HG03039 (cell line): ENCODE measurements around the gene GPR151.

Experiments
- ATAC-seq: cut with Tn5 transposase; IDR thresholded peaks from one replicate; pipeline ENCODE4 v1.9.1; 2021; ENCODE audit warnings: mild to moderate bottlenecking, moderate library complexity; ENCODE audit not compliant: unreplicated experiment

Gene GPR151

DNA sequence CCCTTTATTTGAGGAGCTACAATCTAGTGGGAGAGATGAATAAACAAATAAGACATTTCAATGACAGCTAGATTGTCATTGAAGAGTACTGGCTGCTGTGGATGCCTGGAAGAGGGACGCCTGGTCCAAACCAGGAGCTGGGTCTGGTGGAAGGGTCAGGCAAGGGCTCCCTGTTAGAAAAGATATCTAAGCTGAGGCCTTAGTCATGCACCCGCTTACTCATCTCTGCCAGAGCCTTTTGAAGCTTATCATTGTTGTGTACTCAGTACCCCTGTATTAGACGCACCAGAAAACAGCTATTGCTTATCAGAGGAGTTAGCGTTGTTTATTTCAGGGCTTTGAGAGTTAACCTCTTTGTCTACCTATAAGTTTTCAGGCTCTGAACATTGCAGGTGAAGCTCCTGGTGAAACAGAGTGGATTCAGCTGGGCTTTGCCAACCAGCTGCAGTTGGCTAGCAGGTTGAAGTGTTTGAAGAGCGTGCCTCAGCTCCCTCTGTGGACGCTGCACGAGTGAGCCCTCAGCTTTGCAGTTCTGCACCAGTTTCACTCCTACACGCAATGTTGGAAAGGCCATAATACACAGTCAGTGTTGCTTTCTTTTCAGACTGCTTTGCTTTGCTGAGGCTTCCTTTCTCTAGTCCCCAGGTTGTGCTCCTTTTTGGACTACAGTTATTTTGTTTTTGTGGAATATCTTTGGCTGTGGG, 5.6 kb upstream of the GPR151 start:
- no peak for ATAC-seq

DNA sequence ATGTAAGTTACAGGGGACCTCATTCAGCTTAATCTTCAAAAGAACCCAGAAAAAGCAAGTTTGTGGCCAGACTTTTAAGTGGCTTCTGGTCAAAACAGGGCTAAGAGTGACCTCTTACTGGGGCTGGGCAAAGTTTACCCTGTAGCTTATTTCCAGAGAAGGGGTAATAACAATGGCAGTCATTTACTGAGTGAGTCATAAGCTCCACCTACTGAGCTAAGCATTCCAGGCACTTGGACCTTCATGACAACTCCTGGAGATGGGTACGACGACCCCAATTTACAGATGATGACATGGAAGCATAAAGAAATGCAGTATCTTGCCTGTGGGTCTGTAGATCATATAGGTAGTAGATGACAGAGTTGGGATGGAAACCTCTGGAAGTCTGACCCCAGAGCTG, 4.7 kb upstream of the GPR151 start:
- no peak for ATAC-seq

DNA sequence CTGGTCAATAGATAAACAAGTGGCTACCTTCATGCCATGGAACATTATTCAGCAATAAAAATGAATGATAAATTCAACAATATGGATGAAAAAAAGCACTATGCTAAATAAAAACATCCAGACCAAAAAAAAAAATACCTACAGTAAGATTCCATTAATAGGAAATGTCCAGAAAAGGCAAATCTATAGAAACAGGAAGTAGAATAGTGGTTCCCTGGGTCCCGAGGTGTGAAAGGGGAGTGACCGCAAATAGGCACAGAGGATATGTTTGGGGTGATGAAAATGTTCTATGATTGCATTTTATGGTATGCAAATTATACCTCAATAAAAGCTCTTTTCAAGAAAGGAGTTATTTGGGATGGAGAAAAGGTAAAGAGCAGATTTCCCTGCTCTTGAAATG, 3.6 kb upstream of the GPR151 start:
- ATAC-seq = no peak

DNA sequence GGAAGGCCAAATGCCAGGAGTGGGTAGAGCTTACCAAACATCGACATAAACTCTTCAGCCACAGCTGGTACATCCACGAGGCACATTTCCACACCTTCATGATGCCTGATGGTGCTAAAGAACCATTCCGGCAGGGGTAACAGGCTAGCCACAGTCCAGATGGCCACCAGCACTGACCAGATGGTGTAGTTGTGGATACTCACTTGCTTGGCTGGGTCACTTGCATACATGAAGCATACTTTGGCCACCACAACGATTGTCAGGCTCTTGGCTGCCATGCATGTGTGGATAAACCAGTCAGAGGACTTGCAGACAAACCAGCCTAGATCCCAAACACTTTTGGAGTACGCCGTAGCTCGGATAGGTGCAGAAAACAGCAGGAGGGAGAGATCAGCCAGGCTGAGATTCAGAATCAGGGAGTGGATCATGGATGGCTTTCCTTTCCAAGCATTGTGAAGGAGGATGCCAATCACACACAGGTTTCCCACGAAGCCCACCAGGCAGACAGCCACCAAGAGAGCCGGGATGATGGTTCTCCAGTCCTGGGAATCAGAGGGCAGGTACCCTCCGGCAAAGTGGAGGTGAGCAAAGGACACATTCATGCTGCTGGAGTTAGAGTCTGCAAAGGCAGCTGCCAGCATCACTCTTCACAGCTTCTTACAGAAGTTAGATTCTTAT, 378 bp downstream of the GPR151 start:
- ATAC-seq = no peak

- ATAC-seq = no peak
These were observed 1.4 kb downstream of the GPR151 start for GRCh38 chr5:146514575-146514974.

GRCh38 chr5:146513462-146513861, 2.5 kb downstream of the GPR151 start:
- ATAC-seq = no peak

DNA sequence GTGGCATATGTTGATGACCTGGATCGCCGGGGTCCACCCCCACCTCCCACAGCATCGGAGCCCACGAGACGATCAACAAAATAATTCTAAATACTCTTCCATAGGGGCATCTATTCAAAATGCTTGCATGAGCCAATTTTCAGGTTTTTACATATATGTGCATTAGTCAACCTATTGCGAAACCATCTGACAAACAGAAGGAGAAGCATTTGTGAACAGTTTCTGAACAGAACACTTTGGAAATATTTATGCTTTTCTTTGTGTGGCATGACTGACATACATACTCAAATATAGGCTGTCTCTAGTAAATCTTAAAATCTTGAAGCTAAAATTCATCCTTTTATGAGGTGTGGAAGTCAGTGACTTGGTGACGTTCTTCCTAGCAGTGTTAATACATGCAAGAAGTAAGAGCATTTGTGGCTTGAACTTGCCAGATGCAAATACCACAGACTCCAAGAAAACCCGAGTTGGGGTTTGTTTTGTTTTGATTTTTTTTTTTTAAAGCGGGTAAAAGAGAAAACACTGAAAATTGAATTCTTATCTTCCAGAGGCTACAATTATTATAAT, 5.3 kb downstream of the GPR151 start:
- ATAC-seq = no peak

DNA sequence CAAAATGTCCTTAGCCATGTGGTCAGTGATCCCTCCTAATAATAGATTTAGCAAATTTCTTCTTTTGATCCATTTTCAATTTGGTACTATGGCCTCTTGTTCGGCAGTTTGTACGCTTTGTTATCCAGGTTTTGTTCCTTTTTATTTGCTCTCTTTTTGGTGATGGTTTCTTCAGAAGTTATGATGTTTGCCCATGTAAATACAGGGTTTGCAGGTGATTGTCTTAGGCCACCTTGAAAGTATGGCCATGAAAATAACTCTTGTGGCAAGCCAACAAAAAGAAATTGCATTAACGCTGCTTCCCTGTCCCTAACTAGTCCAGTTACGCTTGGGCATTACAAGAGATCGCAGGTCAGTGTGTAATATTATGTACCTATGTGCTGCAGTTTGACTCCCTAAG, 8.6 kb downstream of the GPR151 start:
- no peak for ATAC-seq

- no peak for ATAC-seq
These were observed 16.3 kb downstream of the GPR151 start for GRCh38 chr5:146499680-146500079.

GRCh38 chr5:146494656-146495055, 21.3 kb downstream of the GPR151 start:
- no peak for ATAC-seq

DNA sequence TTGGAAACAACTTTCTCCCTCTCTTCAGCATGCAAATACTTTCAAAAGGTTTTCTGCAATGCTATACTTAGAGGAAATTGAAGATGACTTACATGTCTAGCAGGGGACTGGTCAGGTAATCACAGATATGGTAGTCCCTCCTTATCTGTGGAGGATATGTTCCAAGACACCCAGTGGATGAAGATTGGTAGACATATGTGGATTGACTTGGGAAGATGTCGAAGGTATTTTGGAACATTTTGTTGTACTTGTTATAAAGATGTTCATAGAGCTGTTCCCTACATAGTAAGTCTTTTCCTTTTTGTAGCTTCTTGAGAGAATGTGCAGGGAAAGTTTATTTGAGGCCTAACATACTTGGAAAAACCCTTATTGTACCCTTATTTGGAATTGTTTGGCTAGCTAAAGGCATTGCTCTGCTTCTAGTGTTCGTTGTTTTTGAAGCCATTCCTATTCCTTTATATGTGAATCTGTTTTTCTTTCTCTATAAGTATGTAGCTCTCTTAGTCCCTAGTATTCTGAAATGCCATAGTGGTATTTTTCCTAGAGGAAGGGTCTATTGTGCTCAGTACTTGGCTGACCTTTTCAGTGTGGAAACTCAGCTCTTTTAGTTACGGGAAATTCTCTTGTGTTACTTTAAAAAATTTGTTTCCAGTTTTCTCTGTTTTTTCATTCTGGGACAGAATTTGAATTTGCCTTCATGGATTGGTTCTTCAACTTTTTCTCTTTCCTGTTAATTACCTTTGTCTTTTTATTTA, 25.7 kb downstream of the GPR151 start:
- no peak for ATAC-seq

- ATAC-seq = no peak
These were observed 31.1 kb downstream of the GPR151 start for GRCh38 chr5:146484714-146485391.

DNA sequence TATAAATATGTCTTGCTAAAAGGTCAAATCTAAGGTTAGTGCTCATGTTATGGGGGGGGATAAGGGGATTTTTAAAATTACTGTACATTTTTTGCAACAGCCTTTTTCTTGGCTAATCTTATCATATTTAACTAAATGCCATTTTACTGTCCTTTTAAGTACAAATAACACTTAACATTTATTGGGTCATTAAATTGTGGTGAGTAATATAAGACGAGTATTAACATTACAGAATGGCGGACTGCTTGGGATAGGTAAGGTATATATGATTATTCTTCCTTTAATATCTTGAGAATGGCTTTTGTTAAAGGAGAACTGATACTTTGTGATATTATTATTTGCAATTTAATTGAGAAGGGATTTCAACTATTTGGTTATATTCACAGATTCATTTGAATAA, 33.2 kb downstream of the GPR151 start:
- ATAC-seq = no peak

GRCh38 chr5:146475906-146476305, 40.1 kb downstream of the GPR151 start:
- ATAC-seq = no peak

- no peak for ATAC-seq
These were observed 40.7 kb downstream of the GPR151 start for GRCh38 chr5:146475190-146475780.

GRCh38 chr5:146474065-146474464, 41.9 kb downstream of the GPR151 start:
- no peak for ATAC-seq

DNA sequence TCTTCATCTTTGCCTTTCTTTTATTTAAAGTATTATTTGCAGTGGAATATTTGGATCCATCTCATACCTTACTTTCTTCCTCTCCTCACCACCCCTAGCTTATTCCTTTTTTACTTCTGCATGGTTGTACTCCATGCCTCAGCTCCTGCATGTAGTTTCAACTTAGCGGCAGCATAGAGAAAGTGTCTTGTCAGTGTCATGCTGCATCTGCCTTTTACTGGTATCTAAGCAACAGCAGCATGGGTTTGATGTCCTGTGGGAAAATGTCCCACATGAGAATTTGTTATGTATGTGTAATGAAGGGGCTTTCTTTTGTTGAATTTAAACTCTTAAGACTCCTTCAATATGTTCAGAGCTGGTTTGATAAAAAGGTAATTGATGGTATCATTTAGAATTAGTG, 48.2 kb downstream of the GPR151 start:
- ATAC-seq = no peak

- no peak for ATAC-seq
These were observed 49.3 kb downstream of the GPR151 start for GRCh38 chr5:146466521-146467349.

DNA sequence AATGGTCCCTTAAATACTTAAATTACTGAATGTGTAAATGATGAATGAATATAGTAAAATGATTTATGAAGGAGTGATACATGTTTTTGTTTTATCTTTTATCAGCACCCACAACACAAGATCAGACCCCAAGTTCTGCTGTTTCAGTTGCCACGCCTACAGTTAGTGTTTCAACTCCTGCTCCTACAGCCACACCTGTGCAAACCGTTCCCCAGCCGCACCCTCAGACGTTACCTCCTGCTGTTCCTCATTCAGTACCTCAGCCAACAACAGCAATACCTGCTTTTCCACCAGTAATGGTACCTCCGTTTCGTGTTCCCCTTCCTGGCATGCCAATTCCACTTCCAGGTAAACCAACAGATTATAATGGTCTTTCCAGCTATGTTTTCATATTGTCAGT, 52.5 kb downstream of the GPR151 start:
- ATAC-seq = no peak
